AG08395 (cell line): ENCODE measurements around the gene OSCP1.

Source experiments
- DNase-seq: peaks from one replicate; pipeline ENCODE4 v3.0.0; 2012; ENCODE audit warnings: mixed read lengths, low spot score

The OSCP1 gene

DNA sequence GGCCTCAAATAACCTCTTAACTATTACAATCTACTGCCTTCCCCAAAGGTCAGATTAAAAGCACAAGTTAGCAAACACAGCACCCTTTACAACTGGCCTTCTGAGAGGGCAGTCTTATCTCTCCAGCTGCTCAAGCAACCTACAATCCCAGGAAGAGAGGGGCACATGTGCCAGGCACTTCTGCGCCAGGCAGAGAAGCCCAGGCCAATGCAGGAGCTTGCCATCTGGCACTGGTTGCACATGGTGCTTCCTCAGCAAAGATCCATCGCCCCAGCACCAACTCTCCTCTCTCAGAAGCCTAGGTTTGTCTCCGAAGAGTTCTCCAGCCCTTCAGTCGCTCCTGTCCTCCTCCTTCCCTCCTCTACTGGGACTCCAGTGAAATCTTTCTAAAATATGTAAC, 67.0 kb downstream of the OSCP1 start:
- no peak for DNase-seq

DNA sequence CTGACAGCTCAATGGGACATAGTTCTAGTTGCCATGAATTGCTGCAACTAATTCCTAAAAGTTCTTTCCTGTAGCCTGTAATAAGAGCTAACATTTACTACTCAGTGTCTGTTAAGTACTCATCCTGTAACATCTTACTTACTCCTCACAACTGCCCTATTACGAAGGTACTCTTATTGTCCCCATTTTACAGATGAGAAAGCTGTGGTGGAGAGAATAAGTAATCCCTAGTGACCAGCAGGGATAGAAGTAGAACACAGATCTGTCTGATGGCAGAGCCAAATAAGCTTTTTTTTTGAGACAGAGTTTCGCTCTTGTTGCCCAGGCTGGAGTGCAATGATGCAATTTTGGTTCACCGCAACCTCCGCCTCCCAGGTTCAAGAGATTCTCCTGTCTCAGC, 67.6 kb downstream of the OSCP1 start:
- no peak for DNase-seq

DNA sequence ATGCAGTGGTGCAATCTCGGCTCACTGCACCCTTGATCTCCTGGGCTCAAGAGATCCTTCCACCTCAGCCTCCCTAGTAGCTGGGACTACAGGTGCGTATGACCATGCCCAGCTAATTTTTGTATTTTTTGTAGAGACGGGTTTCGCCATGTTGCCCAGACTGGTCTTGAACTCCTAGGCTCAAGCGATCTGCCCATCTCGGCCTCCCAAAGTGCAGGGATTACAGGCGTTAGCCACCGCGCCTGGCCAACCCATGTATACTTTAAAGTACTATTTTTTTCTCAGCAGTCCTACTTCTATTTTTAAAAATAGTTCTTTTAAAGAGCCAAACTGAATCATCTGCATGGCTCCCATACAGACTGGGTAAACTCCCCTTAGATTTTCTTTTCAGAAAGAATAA, 68.0 kb downstream of the OSCP1 start:
- no peak for DNase-seq

DNA sequence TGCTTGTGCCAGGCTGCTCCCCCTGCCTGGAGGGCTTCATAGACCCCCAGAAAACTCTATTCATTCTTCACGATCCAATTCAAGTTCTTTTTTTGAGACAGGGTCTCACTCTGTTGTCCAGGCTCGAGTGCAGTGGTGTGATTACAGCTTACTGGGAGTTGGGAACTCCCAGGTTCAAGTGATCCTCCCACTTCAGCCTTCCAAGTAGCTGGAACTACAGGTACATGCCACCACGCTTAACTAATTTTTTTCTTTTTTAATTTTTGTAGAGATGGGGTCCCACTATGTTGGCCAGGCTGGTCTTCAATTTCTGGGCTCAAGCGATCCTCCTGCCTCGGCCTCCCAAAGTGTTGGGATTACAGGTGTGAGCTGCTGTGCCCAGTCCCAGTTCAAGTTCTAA, 68.8 kb downstream of the OSCP1 start:
- no peak for DNase-seq

DNA sequence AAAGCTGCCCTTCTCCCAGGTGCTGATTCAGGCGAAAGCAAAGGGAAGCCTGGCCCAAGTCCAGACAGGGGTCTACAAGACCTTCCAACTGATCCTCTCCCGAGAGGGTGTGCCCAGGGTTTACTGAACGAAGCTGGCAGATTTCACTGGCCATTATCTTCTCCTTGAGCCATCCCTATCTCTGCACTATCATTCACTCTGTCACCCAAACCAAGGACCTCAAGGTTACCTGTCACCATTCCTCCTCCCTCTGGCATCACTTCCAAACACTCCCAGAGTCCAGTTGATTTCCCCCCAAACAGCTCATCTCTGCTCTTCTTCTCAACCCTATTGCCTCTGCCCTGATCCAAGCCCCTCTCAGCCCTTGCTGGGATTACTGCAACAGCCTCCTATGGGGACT, 69.5 kb downstream of the OSCP1 start:
- no peak for DNase-seq

DNA sequence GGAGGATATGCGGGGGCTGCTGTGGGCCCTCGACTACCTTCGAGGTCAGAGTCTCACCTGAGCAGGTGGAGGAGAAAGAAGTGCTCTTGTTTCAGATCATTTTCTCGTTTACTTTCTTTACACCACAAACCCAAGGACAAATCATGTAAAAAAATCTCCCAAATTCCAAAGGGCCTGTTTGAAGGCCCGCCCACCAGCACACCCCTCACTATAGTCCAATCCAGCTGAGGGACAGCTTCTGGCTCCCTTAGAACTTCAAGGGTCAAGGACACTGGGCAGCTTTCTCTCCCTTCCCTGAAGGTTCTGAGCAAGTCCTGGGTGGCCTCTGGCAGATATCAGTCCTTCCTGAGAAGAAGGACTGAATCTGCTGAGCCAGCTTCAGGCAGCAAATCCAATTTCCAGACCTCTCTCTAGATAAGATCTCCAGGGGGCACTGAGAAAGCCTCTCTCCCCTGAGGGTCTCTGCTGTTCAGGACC, 70.1 kb downstream of the OSCP1 start:
- no peak for DNase-seq

DNA sequence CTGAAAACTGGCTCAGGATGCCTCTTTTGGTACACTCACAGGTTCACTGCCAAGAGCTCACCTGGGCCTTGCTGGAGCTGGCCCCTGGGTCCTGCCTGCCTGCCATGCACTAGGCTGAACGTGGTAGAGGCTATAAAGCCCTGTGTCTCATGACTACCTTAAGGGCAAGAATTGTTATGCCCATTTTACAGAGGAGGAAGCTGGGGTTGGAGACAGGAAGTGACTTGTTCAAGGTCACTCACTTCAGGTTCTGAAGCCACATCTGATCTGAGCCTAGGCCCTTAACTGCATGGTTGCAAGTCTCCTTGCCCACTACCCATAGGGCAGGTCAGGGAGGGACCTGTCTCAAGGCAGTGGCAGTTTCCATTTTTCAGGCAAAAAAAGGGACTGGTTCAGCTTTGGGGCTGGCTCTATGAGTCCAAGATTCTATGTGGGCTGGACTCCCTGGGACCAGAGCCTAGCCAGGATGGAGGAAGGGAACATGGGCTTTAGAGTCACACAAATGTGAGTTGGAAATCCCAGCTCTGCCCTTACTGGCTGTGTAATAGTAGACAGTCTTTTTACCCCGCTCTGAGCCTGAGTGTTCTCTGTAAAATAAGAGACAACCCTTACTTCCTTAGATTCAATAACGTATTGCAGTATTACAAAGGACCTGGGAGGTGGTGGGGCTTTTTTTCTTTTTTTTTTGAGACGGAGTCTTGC, 72.3 kb downstream of the OSCP1 start:
- no peak for DNase-seq

DNA sequence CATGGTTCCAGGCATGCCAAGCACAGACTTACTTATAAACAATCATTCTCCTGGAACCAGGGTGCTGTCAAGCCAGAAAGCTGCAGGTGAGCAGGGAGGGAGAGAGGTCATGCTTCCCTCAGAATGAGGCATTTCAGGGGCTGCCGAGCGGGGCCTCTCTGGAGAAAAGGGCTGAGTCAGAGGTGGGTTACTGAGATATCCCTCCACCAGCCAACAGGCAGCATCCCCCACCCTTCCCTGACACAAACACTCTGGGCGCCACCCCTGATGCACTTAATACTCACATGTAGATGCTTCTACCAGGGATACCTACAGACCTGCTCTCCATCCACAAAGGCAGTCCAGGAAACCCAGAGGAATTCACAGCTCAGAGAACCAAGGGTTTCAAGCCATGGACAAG, 77.6 kb downstream of the OSCP1 start:
- DNase-seq = no peak

DNA sequence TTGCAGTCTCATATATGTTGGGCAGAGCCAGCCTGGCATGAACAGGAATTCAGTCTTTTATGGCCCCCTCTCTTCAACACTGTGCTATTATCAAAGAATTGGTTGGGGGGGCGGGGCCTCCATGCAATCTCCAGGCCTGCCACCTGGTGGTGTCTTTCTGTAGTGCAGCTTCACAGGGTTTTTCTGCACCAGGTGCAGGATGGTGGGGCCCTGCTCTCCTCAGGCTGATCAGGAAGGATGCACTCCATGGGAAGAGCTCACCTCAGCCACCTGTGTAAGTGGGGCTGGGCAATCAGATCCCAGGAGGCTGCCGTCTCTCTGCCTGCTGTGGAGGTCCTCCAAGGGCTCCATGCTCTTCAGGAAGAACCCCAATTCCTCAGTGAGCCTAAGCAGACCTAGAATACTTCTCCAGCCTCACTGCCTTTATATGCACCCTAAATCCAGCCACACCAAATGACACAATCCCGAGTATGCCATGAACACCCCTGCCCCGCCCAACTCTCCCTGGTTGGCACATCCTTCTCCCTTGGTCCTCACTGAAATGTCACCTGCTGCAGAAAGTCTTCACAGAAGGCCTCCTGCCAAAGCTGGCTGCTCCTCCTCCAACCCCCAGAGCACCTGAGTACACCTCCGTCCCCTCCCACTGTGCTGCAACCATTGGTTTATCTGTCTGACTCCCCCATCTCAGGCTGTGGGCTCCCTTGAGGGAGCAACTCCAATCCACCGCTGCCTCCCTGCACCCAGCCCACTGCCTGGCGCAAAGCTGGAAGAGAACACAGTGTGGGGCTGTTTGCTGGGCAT, 81.0 kb downstream of the OSCP1 start:
- DNase-seq = peak; percentile 80
